Measurements from ENCODE around the gene FRRS1L. TPM values are rescaled to one million over a fixed set of nuclear protein-coding genes. Genes with fewer than 3 reads are reported as not detected.

The FRRS1L gene
- total and polyA plus RNA-seq, 2 of the 4 experiments (the other 2 are of a cell fraction), result under 0.01 to 0.05 TPM

DNA sequence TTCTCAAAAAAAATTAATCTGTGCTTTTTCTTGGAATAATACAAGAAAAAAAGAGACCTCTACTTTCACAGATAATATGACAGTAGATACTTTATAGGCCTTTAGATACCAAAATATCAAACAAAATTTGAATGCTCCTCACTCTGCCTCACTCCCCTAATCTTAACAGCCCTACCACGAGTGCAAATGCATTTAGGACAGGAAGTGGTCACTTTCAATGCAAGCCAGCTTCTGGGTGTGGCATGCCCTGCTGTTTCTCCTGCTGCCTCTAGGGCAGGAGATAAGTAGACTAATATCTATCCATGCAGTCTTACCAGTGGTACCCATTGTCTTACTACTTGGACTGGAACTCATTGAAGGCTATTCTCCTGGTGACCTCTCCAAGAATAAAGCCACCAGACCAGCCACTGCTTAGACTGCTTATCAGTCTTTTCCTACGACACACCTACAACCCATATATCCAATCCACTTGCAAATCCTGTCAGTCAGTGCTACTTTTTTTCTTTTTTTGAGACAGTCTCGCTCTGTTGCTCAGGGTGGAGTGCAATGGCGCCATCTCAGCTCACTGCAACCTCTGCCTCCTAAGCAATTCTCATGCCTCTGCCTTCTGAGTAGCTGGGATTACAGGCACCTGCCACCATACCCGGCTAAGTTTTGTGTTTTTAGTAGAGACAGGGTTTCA lies 23.0 kb downstream of the FRRS1L start:
- Histone ChIP-seq H3K18ac (ENCODE audit: low read depth, low read length) (no peak overlapping the region), H2BK5ac (ENCODE audit: low read depth, low read length, poor library complexity, severe bottlenecking) (no peak overlapping the region), H3K14ac (replicated peaks; ENCODE audit: low read depth, low read length) (no peak overlapping the region), H4K91ac (ENCODE audit: insufficient read depth, low read depth, low read length) (no peak overlapping the region), H2AFZ (replicated peaks; ENCODE audit: low read length, poor library complexity) (no peak overlapping the region), H4K20me1 (ENCODE audit: insufficient read depth, low read length) (no peaks in the 10 kb centered on the region), H3K4me1 (ENCODE audit: control insufficient read depth, insufficient read depth, low read length) (no peaks in the 10 kb centered on the region), H4K8ac (ENCODE audit: low read depth in 2 of 2, low read length in 2 of 2) (no peak overlapping the region), H3K9ac (ENCODE audit: low read depth, low read length) (no peak overlapping the region), H2BK20ac (ENCODE audit: low read depth, low read length) (no peak overlapping the region), H2BK15ac (ENCODE audit: low read depth, low read length) (no peak overlapping the region), H3K4ac (ENCODE audit: low read depth, low read length) (no peak overlapping the region), H4K5ac (ENCODE audit: low read depth, low read length) (no peak overlapping the region), H3K23ac (ENCODE audit: low read depth, low read length) (no peak overlapping the region), H3K9me1 (ENCODE audit: insufficient read depth, low read length) (no peaks in the 10 kb centered on the region), H3K4me2 (ENCODE audit: low read depth, low read length) (no peak overlapping the region), H3K4me3 (ENCODE audit: insufficient read depth, low read depth, low read length) (no peak overlapping the region), H3K36me3 (ENCODE audit: control insufficient read depth, insufficient read depth, low read length) (no peaks in the 10 kb centered on the region), H3K27ac (ENCODE audit: insufficient read depth, low read length) (no peak overlapping the region), H2AK5ac (ENCODE audit: low read depth, low read length) (no peak overlapping the region), H3K79me1 (ENCODE audit: low read depth in 1 of 2, low read length in 2 of 2) (no peaks in the 10 kb centered on the region), H2AK9ac (replicated peaks; ENCODE audit: low read depth, low read length, poor library complexity) (no peak overlapping the region), H2BK120ac (ENCODE audit: low read depth, low read length) (no peak overlapping the region), H3K56ac (ENCODE audit: extremely low read depth, insufficient read depth, low read length) (no peak overlapping the region), H3K9me3 (ENCODE audit: control insufficient read depth, insufficient read depth, low read length) (no peaks in the 10 kb centered on the region), H3K27me3 (ENCODE audit: control insufficient read depth, insufficient read depth, low read length) (peaks cover 8% of the 10 kb centered on the region)
- ChIA-PET CTCF (interaction anchor here (0.9 to 1.0 kb wide), 2 partner anchors 10 to 21 kb away, joined by 3 read pairs; no protein-coding TSS in a partner anchor), POLR2A (ENCODE audit: unreplicated experiment) (no interaction called here)
- dilution Hi-C loops (cut with HindIII; ENCODE audit: low sequenced_read_pairs, unreplicated experiment) (no loop called here), in situ Hi-C loops (cut with MboI; ENCODE audit: low sequenced_read_pairs) (loop anchor here (5.0 kb wide), 1 partner anchor 48 kb away; no protein-coding TSS in a partner anchor), intact Hi-C loops (cut with micrococcal nuclease) (no loop called here)
- TF ChIP-seq SMC3 (IDR thresholded peaks at IDR 0.05; ENCODE audit: low read depth, low read length) (no peak), RAD21 (IDR thresholded peaks at IDR 0.05; ENCODE audit: low read length) (0 out of 2 replicates have a peak, but pooled peaks have one; percentile 4), MXI1 (IDR thresholded peaks at IDR 0.05; ENCODE audit: borderline replicate concordance, low read depth, low read length) (no peak), CTCF (conservative IDR thresholded peaks at IDR 0.05; ENCODE audit: low read depth, low read length) (peak; percentile 21; the same call in 1 of the 2 replicates), BHLHE40 (IDR thresholded peaks at IDR 0.05; ENCODE audit: low read depth, low read length) (no peak), MAFK (IDR thresholded peaks at IDR 0.05; ENCODE audit: low read depth, low read length) (no peak), RCOR1 (IDR thresholded peaks at IDR 0.05; ENCODE audit: insufficient replicate concordance, low read length) (no peak), FOS (IDR thresholded peaks at IDR 0.05; ENCODE audit: low read depth, low read length) (no peak), MAZ (IDR thresholded peaks at IDR 0.05; ENCODE audit: borderline replicate concordance, low read depth, low read length) (no peak)
- ATAC-seq (ENCODE audit: low read depth) (no peak), DNase-seq (peak; percentile 13)
- BruUV-seq (replicated peaks), result no TSS peak
- no CpG with 5 or more reads among the region's 5 CpGs for WGBS, 2 experiments (ENCODE audit: extremely low coverage in 2 of 2, insufficient read length in 1 of 2)

Measured in IMR-90 (cell line).